ENCODE measurements around the gene EXD3. TPM values are rescaled to one million over a fixed set of nuclear protein-coding genes. Genes with fewer than 3 reads are reported as not detected.
"Not testable (repeated sequence)": the region's sequence is repeated elsewhere in the genome, so short reads cannot be mapped to it uniquely, and the experiment has no call there.

Gene EXD3
- polyA plus RNA-seq, 2 of the 4 experiments (the other 2 are of a cell fraction) = 3.4 to 4.5 TPM

DNA sequence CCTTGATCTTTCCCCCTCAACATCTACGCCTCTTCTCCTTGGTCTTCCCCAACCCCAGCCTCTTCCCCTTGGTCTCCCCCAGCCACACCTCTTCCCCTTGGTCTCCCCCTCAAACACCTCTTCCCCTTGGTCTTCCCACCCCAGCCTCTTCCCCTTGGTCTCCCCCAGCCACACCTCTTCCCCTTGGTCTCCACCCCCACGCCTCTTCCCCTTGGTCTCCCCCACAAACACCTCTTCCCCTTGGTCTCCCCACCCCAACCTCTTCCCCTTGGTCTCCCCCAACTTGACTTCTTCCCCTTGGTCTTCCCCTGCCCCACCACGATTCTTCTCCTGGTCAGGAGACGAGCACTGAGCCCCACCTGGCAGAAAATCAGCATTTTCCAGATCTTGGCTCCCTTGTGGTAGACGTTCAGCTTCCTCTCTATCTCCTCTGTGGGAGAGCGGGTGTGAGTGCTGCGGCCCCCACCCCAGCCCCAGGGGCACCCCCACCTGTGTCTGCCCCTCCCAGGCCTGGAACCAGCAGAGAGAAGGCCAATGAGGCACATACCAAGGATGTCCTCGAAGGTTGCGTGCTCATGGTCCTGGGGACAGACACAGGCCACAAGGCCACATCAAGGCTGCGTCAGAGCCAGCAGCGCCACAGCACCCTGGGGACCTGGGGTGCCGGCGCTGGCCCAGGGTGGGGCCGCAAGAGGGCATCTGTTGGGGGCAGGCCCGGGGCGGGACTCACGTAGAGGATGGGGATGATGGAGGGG lies 29.2 kb upstream of the EXD3 start:
- no peak for FAIRE-seq
- no peaks in the 10 kb centered on the region for H3K9me3 ChIP-seq
- H3K4me3 ChIP-seq = no peak overlapping the region
- no peak overlapping the region for H3K4me2 ChIP-seq
- no peak for ATAC-seq
- ChIA-PET POLR2A (no interaction called here), CTCF (interaction anchor here (0.9 to 5.8 kb wide), 5 partner anchors 7 to 165 kb away, joined by 3 to 35 read pairs (median 8); partner anchors contain the start of genes ENTPD8, EXD3 and NOXA1)
- WGBS (ENCODE audit: missing lambda C conversion rate) = 98% methylated on average over 6 of the region's 17 CpGs
- no peak overlapping the region for H3K27ac ChIP-seq
- peaks cover 21% of the 10 kb centered on the region for H3K4me1 ChIP-seq
- no peak for TF ChIP-seq KDM1A (IDR thresholded peaks at IDR 0.05; ENCODE audit: low read depth)
- TF ChIP-seq CHD4 (IDR thresholded peaks at IDR 0.05; ENCODE audit: borderline replicate concordance) = no peak
- TF ChIP-seq ZC3H11A (IDR thresholded peaks at IDR 0.05) = no peak
- TF ChIP-seq EP300 (IDR thresholded peaks at IDR 0.05) = no peak
- no peak for TF ChIP-seq FOSB (CRISPR knock-in tag; IDR thresholded peaks at IDR 0.05)
- TF ChIP-seq, protein P1, sequence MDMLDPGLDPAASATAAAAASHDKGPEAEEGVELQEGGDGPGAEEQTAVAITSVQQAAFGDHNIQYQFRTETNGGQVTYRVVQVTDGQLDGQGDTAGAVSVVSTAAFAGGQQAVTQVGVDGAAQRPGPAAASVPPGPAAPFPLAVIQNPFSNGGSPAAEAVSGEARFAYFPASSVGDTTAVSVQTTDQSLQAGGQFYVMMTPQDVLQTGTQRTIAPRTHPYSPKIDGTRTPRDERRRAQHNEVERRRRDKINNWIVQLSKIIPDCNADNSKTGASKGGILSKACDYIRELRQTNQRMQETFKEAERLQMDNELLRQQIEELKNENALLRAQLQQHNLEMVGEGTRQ (IDR thresholded peaks at IDR 0.05) = no peak
- DNase-seq (ENCODE audit: low read depth in 1 of 2, low spot score in 1 of 2) = no peak

DNA sequence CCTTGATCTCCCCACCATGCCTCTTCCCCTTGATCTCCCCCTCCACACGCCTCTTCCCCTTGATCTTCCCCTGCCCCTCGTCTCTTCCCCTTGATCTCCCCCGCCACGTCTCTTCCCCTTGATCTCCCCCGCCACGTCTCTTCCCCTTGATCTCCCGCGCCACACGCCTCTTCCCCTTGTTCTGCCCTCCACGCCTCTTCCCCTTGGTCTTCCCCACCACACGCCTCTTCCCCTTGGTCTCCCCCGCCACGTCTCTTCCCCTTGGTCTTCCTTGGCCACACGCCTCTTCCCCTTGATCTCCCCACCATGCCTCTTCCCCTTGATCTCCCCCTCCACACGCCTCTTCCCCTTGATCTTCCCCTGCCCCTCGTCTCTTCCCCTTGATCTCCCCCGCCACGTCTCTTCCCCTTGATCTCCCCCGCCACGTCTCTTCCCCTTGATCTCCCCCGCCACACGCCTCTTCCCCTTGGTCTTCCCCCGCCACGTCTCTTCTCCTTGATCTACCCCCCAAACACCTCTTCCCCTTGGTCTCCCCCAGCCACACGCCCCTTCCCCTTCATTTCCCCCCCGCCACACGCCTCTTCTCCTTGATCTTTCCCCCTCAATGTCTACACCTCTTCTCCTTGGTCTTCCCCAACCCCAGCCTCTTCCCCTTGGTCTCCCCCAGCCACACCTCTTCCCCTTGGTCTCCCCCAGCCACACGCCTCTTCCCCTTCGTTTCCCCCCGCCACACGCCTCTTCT lies 28.5 kb upstream of the EXD3 start:
- POLR2A ChIA-PET = not testable (repeated sequence)

DNA sequence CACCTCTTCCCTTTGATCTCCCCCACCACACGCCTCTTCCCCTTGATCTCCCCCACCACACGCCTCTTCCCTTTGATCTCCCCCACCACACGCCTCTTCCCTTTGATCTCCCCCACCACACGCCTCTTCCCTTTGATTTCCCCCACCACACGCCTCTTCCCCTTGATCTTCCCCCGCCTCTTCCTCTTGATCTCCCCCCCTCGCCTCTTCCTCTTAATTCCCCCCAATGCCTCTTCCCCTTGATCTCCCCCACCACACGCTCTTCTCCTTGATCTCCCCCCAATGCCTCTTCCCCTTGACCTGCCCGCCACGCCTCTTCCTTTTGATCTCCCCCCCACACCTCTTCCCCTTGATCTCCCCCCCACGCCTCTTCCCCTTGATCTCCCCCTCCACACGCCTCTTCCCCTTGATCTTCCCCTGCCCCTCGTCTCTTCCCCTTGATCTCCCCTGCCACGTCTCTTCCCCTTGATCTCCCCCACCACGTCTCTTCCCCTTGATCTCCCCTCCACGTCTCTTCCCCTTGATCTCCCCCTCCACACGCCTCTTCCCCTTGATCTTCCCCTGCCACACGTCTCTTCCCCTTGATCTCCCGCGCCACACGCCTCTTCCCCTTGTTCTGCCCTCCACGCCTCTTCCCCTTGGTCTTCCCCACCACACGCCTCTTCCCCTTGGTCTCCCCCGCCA lies 27.7 kb upstream of the EXD3 start:
- CTCF ChIA-PET; POLR2A ChIA-PET; H3K4me2 ChIP-seq; FAIRE-seq; H3K9me3 ChIP-seq; ATAC-seq; H3K4me3 ChIP-seq; H3K27ac ChIP-seq; DNase-seq (ENCODE audit: low read depth in 1 of 2, low spot score in 1 of 2): not testable (repeated sequence)
- peaks cover 18% of the 10 kb centered on the region for H3K4me1 ChIP-seq
- WGBS (ENCODE audit: missing lambda C conversion rate) = 100% methylated on average over 7 of the region's 24 CpGs

More for the DNA sequence above, 28.5 kb upstream of the EXD3 start:
- H3K4me3 ChIP-seq; H3K27ac ChIP-seq; DNase-seq (ENCODE audit: low read depth in 1 of 2, low spot score in 1 of 2); H3K4me2 ChIP-seq; CTCF ChIA-PET; H3K9me3 ChIP-seq; FAIRE-seq; ATAC-seq: not testable (repeated sequence)
- no CpG with 5 or more reads among the region's 31 CpGs for WGBS (ENCODE audit: missing lambda C conversion rate)
- H3K4me1 ChIP-seq = peaks cover 18% of the 10 kb centered on the region

GRCh38 chr9:137449931-137450538 lies 27.1 kb upstream of the EXD3 start:
- no peak for FAIRE-seq
- H3K4me3 ChIP-seq = no peak overlapping the region
- peaks cover 18% of the 10 kb centered on the region for H3K4me1 ChIP-seq
- no peak for DNase-seq (ENCODE audit: low read depth in 1 of 2, low spot score in 1 of 2)
- WGBS (ENCODE audit: missing lambda C conversion rate) = 91% methylated on average over 16 of the region's 18 CpGs
- ChIA-PET CTCF (interaction anchor here (2.4 kb wide), 1 partner anchor 11 kb away, joined by 5 read pairs; no protein-coding TSS in a partner anchor), POLR2A (no interaction called here)
- H3K9me3 ChIP-seq = no peaks in the 10 kb centered on the region
- TF ChIP-seq HOXA7 (CRISPR knock-in tag; IDR thresholded peaks at IDR 0.05) (no peak), HOXB5 (CRISPR knock-in tag; IDR thresholded peaks at IDR 0.05) (no peak), BHLHE40 (IDR thresholded peaks at IDR 0.05; ENCODE audit: low read depth, low read length) (no peak), CBX8 (IDR thresholded peaks at IDR 0.05) (no peak), SMC3 (IDR thresholded peaks at IDR 0.05) (no peak), EP300 (IDR thresholded peaks at IDR 0.05) (no peak), CHD2 (IDR thresholded peaks at IDR 0.05; ENCODE audit: low read length, partially characterized antibody) (no peak), MAZ (IDR thresholded peaks at IDR 0.05; ENCODE audit: borderline replicate concordance, low read depth, low read length) (no peak), ZC3H11A (IDR thresholded peaks at IDR 0.05) (no peak), PBX3 (IDR thresholded peaks at IDR 0.05) (no peak), KDM5A (IDR thresholded peaks at IDR 0.05) (no peak), MAFK (IDR thresholded peaks at IDR 0.05; ENCODE audit: partially characterized antibody) (no peak)
- TF ChIP-seq, protein P1 (IDR thresholded peaks at IDR 0.05) = no peak
- H3K27ac ChIP-seq = no peak overlapping the region
- H3K4me2 ChIP-seq = no peak overlapping the region
- ATAC-seq = no peak
